Skin epidermis (tissue), 12 donors: ENCODE results near the gene IQCN.

Experiments
- H3K27ac ChIP-seq, 21 experiments: fragments of 200-600 bp; sonication (generic) in 11 of 21; one replicate each; pipeline ENCODE4 v1.5.0; 2020; ENCODE audit warnings: mild to moderate bottlenecking in 3 of 21, inconsistent platforms in 2 of 21, moderate library complexity in 2 of 21
- H3K4me3 ChIP-seq, 7 experiments: fragments of 200-600 bp; sonication (generic) in 2 of 7; one replicate each; pipeline ENCODE4 v1.5.0; 2020; ENCODE audit warnings: inconsistent platforms in 2 of 7, mild to moderate bottlenecking in 2 of 7, moderate library complexity in 1 of 7

Gene IQCN

DNA sequence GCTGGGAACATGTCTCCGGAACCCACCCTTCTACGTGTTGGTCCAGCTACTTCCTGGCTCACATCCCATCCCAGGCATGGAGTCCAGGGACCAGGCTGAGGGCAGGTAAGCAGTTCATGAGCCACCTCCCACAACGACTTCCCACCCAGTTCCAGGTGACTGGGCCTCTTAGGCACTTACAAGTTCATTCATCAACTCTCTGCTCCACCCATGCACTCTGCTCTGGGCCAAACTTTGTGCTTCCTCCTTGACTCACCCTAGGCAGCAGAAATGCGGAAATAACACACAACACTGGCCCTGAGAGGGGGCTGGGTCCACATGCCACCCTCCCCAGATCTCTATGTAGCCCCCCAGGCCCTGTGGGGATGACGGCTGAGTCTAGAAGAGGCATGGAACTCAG is 20.5 kb downstream of the IQCN start:
- peak overlapping the region in 1 of 21 experiments; percentile 22 for H3K27ac ChIP-seq
- H3K4me3 ChIP-seq = no peak overlapping the region

DNA sequence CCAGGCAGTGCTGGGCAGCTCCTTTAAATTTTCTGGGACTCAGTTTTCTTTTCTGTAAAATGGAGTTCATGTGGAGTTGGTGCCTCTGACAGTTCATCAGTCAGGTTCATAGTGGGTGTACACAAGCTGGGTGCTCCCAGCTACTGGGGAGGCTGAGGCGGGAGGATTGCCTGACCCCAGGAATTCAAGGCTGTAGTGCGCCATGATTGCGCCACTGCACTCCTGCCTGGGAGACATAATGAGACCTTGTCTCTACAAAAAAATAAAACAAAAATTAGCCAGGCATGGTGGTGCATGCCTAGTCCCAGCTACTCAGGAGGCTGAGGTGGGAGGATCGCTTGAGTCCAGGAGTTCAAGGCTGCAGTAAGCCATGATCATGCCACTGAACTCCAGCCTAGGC is 21.1 kb downstream of the IQCN start:
- Histone ChIP-seq H3K4me3 (no peak overlapping the region), H3K27ac (no peak overlapping the region)

DNA sequence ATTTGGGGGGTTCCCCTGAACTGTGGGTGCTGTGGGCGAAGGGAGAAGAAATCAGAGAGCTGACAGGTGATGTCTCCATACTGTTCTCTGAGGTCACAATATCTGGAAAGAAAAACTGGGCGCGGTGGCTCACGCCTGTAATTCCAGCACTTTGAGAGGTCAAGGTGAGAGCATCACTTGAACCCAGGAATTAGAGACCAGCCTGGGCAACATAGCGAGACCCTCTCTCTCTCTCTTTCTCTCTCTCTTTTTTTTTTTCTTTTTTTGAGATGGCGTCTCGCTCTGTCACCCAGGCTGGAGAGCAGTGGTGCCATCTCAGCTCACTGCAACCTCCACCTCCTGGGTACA is 21.9 kb downstream of the IQCN start:
- no peak overlapping the region for H3K27ac ChIP-seq

DNA sequence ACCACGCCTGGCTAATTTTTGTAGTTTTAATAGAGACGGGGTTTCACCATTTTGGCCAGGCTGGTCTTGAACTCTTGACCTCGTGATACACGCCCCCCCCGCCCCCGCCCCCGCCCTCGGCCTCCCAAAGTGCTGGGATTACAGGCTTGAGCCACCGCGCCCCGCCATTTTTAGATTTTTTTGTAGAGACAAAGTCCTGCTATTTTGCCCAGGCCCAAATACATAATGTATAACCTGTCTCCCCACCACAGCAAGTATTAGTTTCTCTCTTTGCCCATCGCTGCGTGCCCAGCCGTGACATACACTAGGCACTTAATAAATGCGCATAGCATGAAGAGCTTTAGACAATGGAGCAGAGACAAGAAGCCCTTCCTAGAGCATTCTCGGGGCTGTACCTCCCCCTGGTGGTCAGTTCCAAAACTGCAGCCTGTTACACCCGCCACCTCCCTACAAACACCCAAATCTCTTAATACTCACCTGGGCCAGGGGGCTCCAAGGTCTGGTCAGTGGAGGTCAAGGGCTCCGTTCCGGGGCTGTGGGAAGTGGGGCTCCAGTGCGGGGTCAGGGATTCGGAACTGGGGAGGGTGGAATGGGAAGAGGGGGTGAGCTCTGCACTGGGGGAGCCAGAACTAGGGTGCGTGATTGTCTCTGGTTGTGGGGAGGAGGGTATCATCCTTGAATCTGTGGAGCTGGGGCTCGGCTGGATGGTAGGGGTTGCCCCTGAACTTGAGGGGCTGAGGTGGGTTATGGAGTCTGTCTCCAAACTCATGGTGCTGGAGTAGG is 22.5 kb downstream of the IQCN start:
- Histone ChIP-seq H3K4me3 (no peak overlapping the region), H3K27ac (no peak overlapping the region)

More for the DNA sequence above, 21.9 kb downstream of the IQCN start:
- H3K4me3 ChIP-seq = no peak overlapping the region

DNA sequence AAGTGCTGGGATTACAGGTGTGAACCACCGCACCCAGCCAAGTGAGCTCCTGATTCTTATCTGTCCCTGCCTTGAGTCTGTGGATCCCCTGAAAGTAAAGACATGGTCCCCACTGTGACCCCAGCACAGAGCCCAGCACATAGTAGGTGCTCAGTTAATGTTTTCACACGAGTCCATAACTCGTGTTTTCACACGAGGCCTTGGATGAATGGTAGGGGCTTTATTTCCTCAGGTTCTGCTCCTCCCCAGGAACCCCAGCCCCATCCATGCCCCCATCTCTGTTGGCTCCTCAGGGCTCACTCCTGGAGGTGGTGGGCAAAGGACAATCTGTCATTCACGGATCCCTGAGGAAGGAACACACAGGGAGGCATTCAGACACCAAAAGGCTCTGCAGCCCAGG is 24.4 kb downstream of the IQCN start:
- Histone ChIP-seq H3K27ac (no peak overlapping the region), H3K4me3 (no peak overlapping the region)

DNA sequence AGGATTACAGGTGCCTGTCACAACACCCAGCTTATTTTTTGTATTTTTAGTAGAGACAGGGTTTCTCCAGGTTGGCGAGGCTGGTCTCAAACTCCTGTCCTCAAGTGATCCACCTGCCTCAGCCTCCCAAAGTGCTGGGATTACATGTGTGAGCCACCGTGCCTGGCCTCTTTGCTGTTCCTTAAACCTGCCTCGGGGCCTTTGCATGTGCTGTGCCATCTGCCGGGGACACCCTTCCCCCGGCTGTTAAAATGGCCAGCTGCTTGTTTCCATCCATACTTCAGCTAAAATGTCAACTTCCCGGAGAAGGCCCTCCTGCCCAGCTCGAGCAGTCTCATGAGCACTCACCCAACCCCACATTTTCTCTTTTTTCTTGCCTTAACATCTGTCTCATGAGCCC is 29.0 kb downstream of the IQCN start:
- H3K4me3 ChIP-seq = no peak overlapping the region
- no peak overlapping the region for H3K27ac ChIP-seq

DNA sequence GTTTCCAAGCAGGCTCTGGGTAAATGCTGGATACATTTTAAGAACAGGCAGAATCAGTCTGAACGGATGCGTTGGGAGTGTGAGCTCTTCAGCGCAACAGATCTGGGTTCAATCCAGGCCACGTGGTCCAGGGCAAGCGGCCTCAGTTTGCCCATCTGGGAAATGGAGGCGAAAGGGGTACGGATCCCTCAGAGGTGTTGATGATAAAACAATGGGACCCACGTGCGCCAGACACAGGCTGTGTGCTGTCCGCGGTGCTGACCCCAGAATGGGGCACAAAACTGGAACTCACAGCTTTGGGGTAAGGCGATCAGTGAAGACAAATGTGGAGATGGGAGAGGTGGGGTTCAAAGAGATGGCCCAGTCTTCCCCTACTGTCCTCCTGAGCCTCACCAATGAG is 34.9 kb downstream of the IQCN start:
- Histone ChIP-seq H3K4me3 (no peak overlapping the region), H3K27ac (no peak overlapping the region)

DNA sequence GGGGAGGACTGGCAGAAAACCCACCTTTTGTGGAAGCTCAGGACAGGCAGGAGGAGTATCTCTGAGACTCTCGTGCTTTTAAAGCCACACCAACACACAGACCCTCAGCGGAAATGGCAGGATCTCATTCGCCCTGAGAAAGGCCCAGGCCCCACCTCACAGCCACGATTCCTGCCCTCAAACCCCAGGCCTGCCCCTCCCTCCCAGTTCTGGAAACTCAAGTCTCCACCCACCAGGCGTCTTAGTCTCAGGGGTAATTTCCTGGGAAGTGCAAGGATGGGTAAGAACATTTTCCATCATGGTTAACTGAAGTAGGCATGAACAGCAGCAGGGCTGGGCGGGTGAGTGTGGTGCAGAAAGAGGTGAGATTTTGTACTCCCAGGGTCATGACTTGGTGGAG is 40.1 kb downstream of the IQCN start:
- no peak overlapping the region for H3K27ac ChIP-seq
- no peak overlapping the region for H3K4me3 ChIP-seq

DNA sequence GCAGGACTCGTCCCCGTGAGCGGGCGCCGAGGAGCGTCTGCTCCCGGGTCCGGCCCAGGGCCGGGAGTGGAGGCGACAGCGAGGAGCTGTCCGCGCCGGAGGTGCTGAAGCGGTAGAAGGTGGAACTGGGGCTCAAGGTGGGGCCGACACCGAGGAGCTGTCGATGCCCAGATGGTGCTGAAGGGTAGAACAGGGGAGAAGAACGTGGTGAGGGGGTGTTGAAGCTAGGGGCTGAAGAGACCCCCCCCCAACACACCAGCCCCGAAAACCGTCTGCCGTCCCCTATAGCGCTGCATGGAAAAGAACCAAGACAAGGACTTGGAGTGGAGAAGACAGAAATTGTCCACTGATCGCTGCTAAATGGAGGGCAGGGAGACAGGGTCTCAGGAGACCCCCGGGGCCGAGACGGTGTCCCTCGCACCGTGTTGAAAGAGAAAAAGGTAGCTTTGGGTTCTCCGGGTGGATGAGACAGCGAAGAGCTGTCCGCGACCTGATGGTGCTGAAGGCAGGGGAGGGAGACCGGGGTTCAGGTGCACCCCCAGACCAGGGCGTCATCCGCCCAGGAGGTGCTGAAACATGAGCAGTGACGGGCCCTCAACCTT is 40.9 kb downstream of the IQCN start:
- H3K27ac ChIP-seq = no peak overlapping the region
- no peak overlapping the region for H3K4me3 ChIP-seq

DNA sequence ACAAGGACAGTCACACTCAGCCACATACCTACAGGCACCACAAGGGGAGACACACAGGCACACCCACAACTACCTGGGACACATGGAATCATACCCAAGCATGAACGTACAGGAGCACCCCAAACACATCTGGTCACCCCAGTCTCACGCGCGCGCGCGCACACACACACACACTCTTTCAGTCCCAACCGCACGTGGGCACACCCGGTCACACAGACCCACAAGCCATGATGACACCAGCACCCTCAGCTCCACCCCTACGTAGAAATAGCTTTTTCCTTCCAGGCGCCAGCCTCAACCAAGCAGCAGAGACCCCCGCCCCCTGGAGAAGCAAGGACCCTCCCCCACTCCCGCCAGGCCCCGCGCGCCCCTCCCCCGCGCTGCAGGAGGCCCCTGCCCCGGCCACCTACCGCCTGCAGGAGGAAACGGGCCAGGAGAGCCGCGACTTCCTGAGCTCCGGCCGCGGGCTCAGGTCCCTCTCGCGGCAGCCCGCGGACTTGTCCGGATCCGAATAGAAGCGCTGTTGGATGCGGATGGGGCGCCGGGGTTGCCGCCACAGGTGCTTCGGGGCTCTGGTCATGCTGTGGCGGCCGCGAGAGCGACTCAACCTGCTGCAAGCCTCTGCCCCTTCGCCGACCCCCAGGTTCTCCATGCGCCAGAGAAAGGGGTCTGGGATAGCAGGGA is 41.6 kb downstream of the IQCN start:
- no peak overlapping the region for H3K4me3 ChIP-seq
- H3K27ac ChIP-seq = no peak overlapping the region

DNA sequence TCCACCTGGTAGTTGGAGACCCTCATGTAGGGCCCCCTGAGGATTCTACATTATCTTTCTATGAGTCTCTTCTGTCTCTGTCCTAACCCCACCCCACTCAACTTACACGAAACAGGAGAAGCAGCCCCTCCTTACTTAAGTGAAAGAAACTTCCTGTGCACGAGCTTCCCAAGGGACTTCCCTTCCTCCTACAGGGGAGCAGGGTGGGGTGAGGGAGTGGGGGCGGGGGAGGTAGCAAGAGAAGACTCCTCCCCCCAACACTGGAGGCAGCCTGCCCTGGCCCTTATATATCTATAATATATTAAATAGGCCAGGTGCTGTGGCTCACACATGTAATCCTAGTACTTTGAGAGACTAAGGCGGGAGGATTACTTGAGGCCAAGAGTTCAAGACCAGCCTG is 42.5 kb downstream of the IQCN start:
- no peak overlapping the region for H3K27ac ChIP-seq
- no peak overlapping the region for H3K4me3 ChIP-seq

DNA sequence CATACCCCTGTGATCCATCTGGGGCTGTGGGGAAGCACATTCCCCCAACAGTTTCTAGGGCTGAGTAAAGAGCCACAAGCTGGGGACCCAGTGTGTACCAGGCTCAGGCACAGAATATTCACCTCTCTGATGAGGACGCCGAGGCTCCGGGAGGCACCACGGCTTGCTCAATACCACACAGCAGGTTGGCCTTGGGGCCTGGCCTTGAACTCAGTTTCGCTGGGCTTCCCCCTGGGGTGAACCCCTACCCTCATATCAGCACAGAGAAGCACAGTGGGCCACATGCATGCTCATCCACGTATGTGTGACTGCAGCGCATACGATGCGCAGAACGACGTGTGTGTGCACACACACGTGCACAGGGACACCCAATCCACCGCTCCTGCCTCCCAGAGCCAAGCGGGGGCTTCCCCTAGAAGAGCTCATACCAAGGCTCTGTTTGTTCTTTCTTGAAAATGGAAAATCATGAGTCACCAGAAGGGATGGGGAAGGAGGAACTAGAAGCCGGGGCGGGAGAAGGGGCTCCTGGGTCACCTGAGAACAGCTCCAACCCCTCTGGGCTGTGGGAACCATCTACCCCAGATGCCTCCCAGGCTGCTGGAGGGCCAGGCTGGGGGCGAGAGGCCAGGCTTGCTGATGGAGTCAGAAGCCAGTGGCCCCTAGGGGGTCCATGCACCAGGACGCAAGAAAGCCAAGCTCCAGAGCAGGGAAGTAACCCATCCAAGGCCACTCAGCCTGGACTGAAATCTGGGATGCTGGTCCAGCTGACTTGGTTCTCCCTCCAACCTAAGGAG is 43.1 kb downstream of the IQCN start:
- no peak overlapping the region for H3K4me3 ChIP-seq

DNA sequence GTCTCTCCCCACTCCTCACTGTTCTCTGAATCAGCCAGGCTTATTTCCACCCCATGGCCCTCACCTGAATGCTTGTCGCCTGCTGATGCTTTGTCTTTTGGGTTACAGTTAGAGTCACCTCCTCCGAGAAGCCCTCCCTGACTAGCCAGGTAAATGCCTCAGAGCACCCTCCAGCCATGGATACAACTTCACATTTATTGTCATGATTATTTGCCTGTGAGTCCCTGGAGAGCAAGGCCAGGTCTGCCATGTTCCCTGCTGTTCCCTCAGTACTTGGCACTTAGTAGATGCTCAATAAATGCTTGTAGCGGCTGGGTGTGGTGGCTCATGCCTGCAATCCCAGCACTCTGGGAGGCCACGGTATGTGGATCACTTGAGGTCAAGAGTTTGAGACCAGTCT is 44.3 kb downstream of the IQCN start:
- H3K4me3 ChIP-seq = no peak overlapping the region
- H3K27ac ChIP-seq = no peak overlapping the region

More for the DNA sequence above, 43.1 kb downstream of the IQCN start:
- no peak overlapping the region for H3K27ac ChIP-seq

DNA sequence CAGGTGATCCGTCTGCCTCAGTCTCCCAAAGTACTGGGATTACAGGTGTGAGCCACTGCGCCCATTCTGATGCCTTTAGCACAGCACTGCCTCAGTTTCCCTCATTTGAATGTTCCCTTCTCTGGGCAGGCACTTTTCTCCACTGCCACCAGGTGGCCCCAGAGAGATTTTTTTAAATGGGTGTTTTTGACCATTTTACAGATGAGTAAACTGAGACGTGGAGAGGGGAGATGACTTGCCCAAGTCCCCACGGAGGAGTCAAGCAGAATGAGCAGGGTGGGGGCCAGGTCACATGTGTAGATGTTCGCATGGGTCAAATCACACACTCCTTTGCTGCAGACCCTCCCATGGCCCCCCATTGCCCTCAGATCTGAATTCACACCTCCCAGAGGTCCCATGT is 44.8 kb downstream of the IQCN start:
- Histone ChIP-seq H3K27ac (no peak overlapping the region), H3K4me3 (no peak overlapping the region)

DNA sequence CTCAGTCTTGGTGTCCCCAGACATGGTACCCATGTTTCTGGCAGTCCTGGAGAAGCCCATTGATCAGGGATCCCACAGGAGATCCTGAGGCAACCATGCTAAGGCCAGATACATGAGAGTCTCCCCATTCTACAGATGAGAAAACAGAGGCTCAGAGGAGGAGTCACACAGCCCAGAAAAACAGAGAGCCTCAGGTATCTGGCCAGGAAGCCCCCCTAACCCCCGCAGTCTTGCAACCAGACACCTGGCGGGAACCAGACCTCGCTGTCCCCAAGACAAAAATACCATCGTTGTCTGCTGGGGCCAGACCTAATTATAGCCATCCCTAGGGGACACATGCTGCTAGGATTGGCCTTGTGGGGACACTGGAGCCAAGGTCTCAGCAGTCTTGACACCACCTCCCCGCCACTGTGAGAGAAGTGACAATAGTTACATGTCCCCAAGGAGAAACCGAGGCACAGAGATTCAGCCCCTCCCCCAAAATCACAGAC is 46.4 kb downstream of the IQCN start:
- Histone ChIP-seq H3K27ac (no peak overlapping the region), H3K4me3 (no peak overlapping the region)

DNA sequence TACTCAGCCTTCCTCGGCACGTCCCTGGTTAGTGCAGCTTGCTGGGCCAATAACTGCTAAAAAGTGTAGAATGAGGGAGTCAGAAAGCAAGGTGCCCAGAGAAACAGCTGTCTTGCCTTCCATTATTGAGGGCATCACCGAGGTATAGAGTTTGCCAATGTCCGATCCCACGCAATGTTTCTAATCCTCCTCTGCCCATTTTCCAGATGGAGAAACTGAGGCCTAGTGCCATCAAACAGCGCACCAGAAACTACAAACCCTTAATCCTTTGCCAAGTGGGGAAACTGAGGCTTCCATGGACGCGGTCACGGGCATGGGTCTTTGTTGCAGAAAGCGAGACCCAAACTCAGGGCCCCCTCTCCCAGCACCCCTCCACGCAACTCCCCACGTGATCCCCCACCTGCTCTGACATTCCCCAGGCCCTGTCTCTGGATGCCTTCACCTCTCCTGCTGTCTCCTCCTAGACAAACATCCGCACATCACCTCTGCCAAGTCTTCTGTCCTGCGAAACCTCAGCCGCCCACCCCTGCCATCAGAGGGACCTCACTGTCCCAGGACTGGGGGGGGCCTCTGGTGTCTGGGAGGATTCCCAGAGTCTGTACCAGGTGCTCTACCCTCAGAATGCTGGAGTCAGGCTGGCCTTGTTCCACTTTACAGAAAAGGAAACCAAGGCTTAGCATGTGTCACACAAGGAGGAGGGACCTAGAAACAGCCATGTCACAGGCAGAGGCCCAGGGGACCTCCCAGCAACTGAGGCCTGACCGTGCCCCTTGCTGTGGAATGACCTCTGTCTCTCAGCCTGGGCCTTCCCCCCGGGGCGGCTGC is 47.1 kb downstream of the IQCN start:
- H3K4me3 ChIP-seq = no peak overlapping the region
- no peak overlapping the region for H3K27ac ChIP-seq

DNA sequence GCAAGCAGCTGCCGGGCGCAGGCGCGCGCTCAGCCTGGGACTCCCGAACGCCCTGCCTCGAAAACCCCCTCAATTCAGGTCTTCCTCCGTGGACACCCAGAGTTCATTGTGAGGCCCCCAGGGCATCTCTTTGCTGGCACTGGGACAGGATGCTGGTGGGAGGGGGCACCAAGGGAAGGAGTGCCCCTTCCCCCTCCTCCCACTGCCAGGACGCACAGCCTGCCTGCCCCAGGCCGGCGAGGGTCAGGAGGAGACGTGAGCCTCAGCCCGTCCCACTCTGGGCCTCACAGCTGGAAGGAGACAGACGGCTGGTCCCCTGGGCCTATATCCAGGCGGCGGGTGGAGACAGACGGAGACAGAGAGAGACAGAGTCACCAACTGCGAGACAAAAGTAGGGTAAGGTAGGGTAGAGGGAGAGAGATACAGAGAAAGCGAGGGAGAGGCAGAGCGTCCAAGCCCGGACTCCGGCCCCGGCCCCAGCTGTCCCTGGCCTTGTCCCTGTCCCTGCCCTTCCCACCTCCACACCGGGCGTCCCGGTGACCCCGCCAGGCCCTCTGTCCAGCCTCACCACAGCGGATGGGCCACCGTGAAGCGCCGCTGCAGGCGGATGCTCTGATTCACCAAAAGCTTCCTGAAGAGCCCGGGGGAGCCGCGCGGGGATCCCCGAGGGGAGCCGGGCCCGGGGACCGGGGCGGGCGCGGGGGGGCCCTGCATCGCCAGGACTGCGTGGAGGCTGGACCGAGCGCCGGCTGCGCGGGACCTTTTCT is 48.4 kb downstream of the IQCN start, which contains the start of gene PDE4C:
Gene PDE4C (minus strand): TSS at position 737 of the 767 bp plus-strand sequence. CDS start 23 bp downstream, at position 714.
- Histone ChIP-seq H3K27ac (peak within 1 kb of the TSS in 1 of 21 experiments; percentile 10), H3K4me3 (peak within 1 kb of the TSS in 1 of 7 experiments; percentile 16)

DNA sequence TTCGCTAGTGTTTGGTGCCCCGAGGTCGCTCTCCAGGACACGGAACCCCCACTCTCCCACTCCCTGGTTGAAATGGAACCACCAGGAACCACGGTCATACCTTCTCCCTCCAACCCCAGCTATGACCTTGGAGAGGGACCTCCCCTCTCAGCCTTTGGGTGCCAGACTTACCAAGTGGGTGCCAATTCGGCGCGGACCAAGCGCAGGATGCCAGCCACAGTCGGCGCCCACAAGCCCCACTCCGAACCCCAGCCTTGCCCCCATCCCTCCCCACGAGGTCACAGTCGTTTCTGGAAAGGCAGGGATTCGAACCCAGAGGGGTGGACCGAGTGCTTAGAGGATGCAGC is 48.9 kb downstream of the IQCN start:
- H3K27ac ChIP-seq = peak overlapping the region in 2 of 21 experiments; percentile 10 to 27
- H3K4me3 ChIP-seq = peak overlapping the region in 2 of 7 experiments; percentile 3 to 16
